Measurements from ENCODE around the gene S1PR5.

- TF ChIP-seq POLR2A (IDR thresholded peaks at IDR 0.05) (no peak), CTCF (IDR thresholded peaks at IDR 0.05) (no peak), POLR2AphosphoS5 (IDR thresholded peaks at IDR 0.05) (no peak)
These were observed 38.8 kb downstream of the S1PR5 start for GRCh38 chr19:10478476-10478875.

All from breast epithelium (tissue), 3 donors.